GM12874 (cell line): ENCODE data around the gene LTO1.

Source experiments
- CTCF ChIP-seq: IDR thresholded peaks from 2 replicates; pipeline ENCODE4 v1.5.1; 2011; ENCODE audit warnings: low read depth, mild to moderate bottlenecking, control low read depth, low read length, moderate library complexity; ENCODE audit not compliant: insufficient read depth

The LTO1 gene

DNA sequence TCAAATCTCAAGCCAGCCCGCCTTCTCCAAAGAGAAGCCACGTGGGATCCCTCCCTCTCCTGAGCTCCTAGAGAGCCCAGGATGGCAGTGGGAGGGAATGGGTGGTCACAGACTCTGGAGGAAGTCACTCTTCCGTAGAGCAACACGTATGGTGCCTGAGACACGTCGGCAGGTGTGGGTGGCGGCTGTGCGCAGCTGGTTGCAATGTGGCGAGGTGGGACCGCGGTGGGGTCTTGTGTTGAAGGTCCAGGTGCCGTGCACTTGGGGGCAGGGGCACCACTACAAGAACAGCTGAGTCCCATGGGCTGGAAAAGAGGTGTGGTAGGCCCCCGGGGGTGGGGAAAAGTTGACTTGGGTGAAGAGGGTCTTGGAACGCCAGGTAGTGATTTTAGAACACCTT is 47.6 kb downstream of the LTO1 start:
- TF ChIP-seq CTCF: no peak

GRCh38 chr11:69625476-69625875 is 49.7 kb downstream of the LTO1 start:
- no peak for TF ChIP-seq CTCF

DNA sequence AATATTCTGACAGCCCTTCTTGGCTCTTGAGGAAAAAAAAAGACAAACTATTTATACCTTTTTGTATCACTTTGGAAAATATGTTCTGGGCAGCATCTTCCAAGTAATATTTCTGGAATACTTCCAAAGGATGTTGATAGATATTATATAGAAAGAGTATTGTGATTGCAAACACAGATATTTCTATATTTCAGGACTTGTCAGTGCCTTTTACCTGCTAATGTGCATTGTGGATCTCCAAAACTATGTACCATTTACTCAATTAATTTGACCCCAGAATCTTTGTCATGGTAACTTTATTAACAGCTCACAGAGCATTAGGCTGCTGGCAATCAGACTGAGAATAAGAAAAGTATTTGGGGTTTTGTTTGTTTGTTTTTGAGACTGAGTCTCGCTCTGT is 50.9 kb downstream of the LTO1 start:
- no peak for TF ChIP-seq CTCF

DNA sequence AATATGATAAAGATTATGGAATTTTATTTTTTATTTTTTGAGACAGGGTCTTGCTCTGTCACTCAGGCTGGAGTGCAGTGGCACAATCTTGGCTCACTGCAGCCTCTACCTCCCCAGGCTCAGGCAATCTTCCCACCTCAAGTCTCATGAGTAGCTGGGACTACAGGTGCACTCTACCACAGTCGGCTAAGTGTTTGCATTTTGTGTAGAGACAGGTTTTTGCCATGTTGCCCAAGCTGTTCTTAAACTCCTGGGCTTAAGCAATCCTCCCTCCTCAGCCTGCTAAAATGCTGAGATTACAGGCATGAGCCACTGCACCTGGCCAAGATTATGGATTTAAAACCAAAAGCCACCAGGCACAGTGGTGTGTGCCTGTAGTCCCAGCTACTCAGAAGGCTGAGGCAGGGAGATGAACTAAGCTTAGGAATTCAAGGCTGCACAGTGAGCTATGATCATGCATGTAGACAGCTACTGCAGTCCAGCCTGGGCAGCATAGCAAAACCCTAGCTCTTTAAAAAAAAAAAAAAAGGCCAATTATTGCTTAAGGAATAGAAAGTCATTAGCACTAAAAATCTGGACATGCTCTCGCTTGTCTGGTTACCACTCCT is 54.4 kb downstream of the LTO1 start:
- TF ChIP-seq CTCF: no peak

- no peak for TF ChIP-seq CTCF
Observed at GRCh38 chr11:69618237-69618636, 56.9 kb downstream of the LTO1 start.

DNA sequence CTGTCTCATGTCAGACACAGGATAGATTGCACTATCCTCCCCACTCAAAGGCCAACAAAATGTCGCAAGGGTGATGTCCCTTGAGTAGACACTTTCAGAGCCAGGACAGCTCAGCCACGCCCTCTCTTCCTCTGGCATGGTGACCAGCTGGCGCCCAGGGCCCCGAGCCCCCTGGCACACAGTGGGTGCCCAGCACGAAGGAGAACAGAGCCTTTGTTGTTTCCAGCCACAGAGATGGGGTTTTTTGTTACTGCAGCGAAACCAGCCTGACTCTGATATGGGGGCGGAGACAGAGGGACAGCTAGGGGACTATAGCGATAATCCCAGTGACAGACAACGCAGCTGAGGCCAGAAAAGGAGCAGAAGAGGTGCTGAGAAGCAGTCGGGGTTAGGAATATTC is 57.5 kb downstream of the LTO1 start:
- no peak for TF ChIP-seq CTCF

GRCh38 chr11:69617220-69617619 is 57.9 kb downstream of the LTO1 start:
- TF ChIP-seq CTCF: no peak
